Astrocyte (in vitro differentiated cells and primary cell): ENCODE results near the gene KEAP1. TPM values are rescaled to one million over a fixed set of nuclear protein-coding genes. Genes with fewer than 3 reads are reported as not detected.
A peak's percentile ranks its signal among the peaks of the same experiment; 100 is the strongest.

Experiments
- DNase-seq: peaks from one replicate; pipeline ENCODE4 v3.0.0-alpha.2; 2010; ENCODE audit warnings: low read depth
- FAIRE-seq: peaks from 2 replicates; lab custom pipeline; 2011; peaks lifted over from hg19 to GRCh38; lab: Jason Lieb, UNC
- H2AFZ ChIP-seq: 2 replicates; pipeline ENCODE4 v1.6.0; 2012; ENCODE audit warnings: low read depth, low read length, inconsistent platforms
- H3K27ac ChIP-seq: 2 replicates; pipeline ENCODE4 v1.5.1; 2011; ENCODE audit warnings: low read depth, low read length, inconsistent platforms
- H3K27me3 ChIP-seq: 2 replicates; pipeline ENCODE4 v1.6.0; 2011; ENCODE audit warnings: low read length, inconsistent platforms; ENCODE audit not compliant: insufficient read depth
- H3K36me3 ChIP-seq: 2 replicates; pipeline ENCODE4 v1.5.1; 2011; ENCODE audit warnings: low read length, inconsistent platforms; ENCODE audit not compliant: insufficient read depth
- H3K4me1 ChIP-seq: 2 replicates; pipeline ENCODE4 v1.5.1; 2011; ENCODE audit warnings: low read length, inconsistent platforms; ENCODE audit not compliant: insufficient read depth
- H3K4me2 ChIP-seq: 2 replicates; pipeline ENCODE4 v1.6.0; 2012; ENCODE audit warnings: low read length, inconsistent platforms
- H3K4me3 ChIP-seq: 2 replicates; pipeline ENCODE4 v1.5.1; 2011; ENCODE audit warnings: low read depth, mild to moderate bottlenecking, low read length, inconsistent platforms; ENCODE audit not compliant: insufficient read depth
- H3K79me2 ChIP-seq: 2 replicates; pipeline ENCODE4 v1.6.0; 2012; ENCODE audit warnings: mild to moderate bottlenecking, low read length, inconsistent platforms; ENCODE audit not compliant: insufficient read depth
- H3K9ac ChIP-seq: 2 replicates; pipeline ENCODE4 v1.6.0; 2012; ENCODE audit warnings: mild to moderate bottlenecking, low read length, inconsistent platforms
- H3K9me3 ChIP-seq: 2 replicates; pipeline ENCODE4 v1.5.1; 2012; ENCODE audit warnings: low read depth, mild to moderate bottlenecking, low read length, inconsistent platforms; ENCODE audit not compliant: insufficient read depth
- H4K20me1 ChIP-seq: 2 replicates; pipeline ENCODE4 v1.6.0; 2012; ENCODE audit warnings: low read length, inconsistent platforms; ENCODE audit not compliant: insufficient read depth
- H3K27ac Mint-ChIP-seq: one replicate; pipeline ENCODE4 v1.8.0; 2021; ENCODE audit warnings: mild to moderate bottlenecking, mixed read lengths; ENCODE audit not compliant: unreplicated experiment
- H3K27me3 Mint-ChIP-seq: one replicate; pipeline ENCODE4 v1.8.0; 2021; ENCODE audit warnings: low read depth, mixed read lengths; ENCODE audit not compliant: unreplicated experiment
- H3K36me3 Mint-ChIP-seq: one replicate; pipeline ENCODE4 v1.8.0; 2021; ENCODE audit warnings: low read depth, mixed read lengths; ENCODE audit not compliant: unreplicated experiment
- H3K4me1 Mint-ChIP-seq: one replicate; pipeline ENCODE4 v1.8.0; 2021; ENCODE audit warnings: low read depth, mixed read lengths; ENCODE audit not compliant: unreplicated experiment
- H3K4me3 Mint-ChIP-seq: one replicate; pipeline ENCODE4 v1.8.0; 2021; ENCODE audit warnings: mild to moderate bottlenecking, moderate library complexity, mixed read lengths; ENCODE audit not compliant: unreplicated experiment
- H3K9me3 Mint-ChIP-seq: one replicate; pipeline ENCODE4 v1.8.0; 2021; ENCODE audit warnings: mild to moderate bottlenecking, mixed read lengths; ENCODE audit not compliant: unreplicated experiment
- EZH2 ChIP-seq: IDR thresholded peaks from 2 replicates; pipeline ENCODE4 v1.6.1; 2012; ENCODE audit warnings: mild to moderate bottlenecking, low read length, inconsistent platforms; ENCODE audit not compliant: insufficient read depth
- total RNA-seq: library from RNA; stranded (reverse); gene quantifications from 2 replicates; pipeline ENCODE4 v1.2.1, GENCODE V29; 2021
- TF ChIP-seq, protein P1 (sequence below): IDR thresholded peaks from 2 replicates; pipeline ENCODE4 v1.5.1; 2011; ENCODE audit warnings: low read depth, mild to moderate bottlenecking, inconsistent platforms, low read length, moderate library complexity; ENCODE audit not compliant: insufficient read depth

KEAP1 gene
- total RNA-seq, 1 donor from 2014 or later, result 43.6 TPM

DNA sequence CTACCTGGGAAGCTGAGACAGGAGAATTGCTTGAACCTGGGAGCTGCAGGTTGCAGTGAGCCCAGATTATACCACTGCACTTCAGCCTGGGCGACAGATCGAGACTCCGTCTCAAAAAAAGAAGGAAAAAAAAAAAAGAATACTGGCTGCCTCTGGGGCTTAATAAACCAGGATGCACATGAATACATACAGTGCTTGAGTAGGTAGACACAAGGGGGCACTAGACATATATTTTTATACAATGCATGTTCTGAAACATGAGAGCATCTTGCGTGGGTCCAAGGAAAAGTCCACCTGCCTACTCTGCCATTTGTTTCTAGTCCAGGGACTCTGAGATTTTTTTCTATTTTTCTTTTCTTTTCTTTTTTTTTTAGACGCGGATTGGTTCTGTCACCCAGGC is 31.2 kb downstream of the KEAP1 start:
- Mint-ChIP-seq H3K9me3 (no peaks in the 10 kb centered on the region), H3K4me3 (no peak overlapping the region), H3K27ac (no peak overlapping the region), H3K36me3 (no peaks in the 10 kb centered on the region), H3K27me3 (peaks cover 14% of the 10 kb centered on the region), H3K4me1 (no peaks in the 10 kb centered on the region)
- peak; percentile 25 for DNase-seq
- H4K20me1 ChIP-seq, result no peaks in the 10 kb centered on the region
- no peak overlapping the region for H3K27ac ChIP-seq
- H2AFZ ChIP-seq, result no peak overlapping the region
- no peak overlapping the region for H3K9ac ChIP-seq
- H3K27me3 ChIP-seq, result no peaks in the 10 kb centered on the region
- no peaks in the 10 kb centered on the region for H3K4me1 ChIP-seq
- H3K36me3 ChIP-seq, result no peaks in the 10 kb centered on the region
- no peak overlapping the region for H3K4me2 ChIP-seq
- TF ChIP-seq, protein P1, sequence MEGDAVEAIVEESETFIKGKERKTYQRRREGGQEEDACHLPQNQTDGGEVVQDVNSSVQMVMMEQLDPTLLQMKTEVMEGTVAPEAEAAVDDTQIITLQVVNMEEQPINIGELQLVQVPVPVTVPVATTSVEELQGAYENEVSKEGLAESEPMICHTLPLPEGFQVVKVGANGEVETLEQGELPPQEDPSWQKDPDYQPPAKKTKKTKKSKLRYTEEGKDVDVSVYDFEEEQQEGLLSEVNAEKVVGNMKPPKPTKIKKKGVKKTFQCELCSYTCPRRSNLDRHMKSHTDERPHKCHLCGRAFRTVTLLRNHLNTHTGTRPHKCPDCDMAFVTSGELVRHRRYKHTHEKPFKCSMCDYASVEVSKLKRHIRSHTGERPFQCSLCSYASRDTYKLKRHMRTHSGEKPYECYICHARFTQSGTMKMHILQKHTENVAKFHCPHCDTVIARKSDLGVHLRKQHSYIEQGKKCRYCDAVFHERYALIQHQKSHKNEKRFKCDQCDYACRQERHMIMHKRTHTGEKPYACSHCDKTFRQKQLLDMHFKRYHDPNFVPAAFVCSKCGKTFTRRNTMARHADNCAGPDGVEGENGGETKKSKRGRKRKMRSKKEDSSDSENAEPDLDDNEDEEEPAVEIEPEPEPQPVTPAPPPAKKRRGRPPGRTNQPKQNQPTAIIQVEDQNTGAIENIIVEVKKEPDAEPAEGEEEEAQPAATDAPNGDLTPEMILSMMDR, result peak; percentile 45
- no peak for TF ChIP-seq EZH2
- no peak overlapping the region for H3K4me3 ChIP-seq
- no peaks in the 10 kb centered on the region for H3K79me2 ChIP-seq
- no peak for FAIRE-seq
- H3K9me3 ChIP-seq, result no peaks in the 10 kb centered on the region

DNA sequence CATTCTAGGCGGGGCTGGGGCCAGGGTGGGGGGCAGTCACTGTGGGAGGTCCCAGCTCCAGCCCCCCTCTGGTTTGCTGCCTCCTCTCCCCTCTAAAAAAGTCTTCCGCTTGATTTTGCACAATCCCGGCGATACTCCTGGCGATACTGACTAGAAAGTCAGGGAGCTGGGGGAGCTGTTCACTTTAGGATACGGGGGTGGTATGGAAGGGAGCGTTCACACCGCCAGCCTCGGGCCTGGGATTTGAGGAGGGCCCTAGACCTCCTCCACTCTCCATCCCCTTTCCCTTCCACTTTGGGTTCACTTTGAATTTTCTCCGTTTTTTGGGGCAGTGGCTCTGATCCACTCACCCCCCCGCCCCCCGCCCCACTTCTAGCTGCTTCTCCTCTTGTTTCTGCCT is 35.0 kb downstream of the KEAP1 start:
- Histone ChIP-seq H3K36me3 (no peaks in the 10 kb centered on the region), H2AFZ (no peak overlapping the region), H3K4me1 (no peaks in the 10 kb centered on the region), H3K27ac (no peak overlapping the region), H3K9me3 (no peaks in the 10 kb centered on the region), H3K4me3 (no peak overlapping the region), H4K20me1 (no peaks in the 10 kb centered on the region), H3K79me2 (no peaks in the 10 kb centered on the region), H3K27me3 (no peaks in the 10 kb centered on the region), H3K4me2 (no peak overlapping the region), H3K9ac (no peak overlapping the region)
- Mint-ChIP-seq H3K9me3 (no peaks in the 10 kb centered on the region), H3K27ac (no peak overlapping the region), H3K4me3 (no peak overlapping the region), H3K4me1 (no peaks in the 10 kb centered on the region), H3K27me3 (peaks cover 8% of the 10 kb centered on the region), H3K36me3 (peaks cover 2% of the 10 kb centered on the region)
- FAIRE-seq, result no peak
- TF ChIP-seq, protein P1, result no peak
- DNase-seq, result no peak

DNA sequence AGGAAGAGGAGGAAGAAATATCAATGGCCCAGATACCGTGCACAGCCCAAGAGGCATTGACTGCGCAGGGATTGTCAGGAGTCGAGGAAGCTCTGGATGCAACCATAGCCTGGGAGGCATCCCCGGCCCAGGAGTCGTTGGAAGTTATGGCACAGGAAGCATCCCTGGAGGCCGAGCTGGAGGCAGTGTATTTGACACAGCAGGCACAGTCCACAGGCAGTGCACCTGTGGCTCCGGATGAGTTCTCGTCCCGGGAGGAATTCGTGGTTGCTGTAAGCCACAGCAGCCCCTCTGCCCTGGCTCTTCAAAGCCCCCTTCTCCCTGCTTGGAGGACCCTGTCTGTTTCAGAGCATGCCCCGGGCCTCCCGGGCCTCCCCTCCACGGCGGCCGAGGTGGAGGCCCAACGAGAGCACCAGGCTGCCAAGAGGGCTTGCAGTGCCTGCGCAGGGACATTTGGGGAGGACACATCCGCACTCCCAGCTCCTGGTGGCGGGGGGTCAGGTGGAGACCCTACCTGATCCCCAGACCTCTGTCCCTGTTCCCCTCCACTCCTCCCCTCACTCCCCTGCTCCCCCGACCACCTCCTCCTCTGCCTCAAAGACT is 36.0 kb downstream of the KEAP1 start:
- Mint-ChIP-seq H3K9me3 (no peaks in the 10 kb centered on the region), H3K27ac (no peak overlapping the region), H3K36me3 (peaks cover 4% of the 10 kb centered on the region), H3K4me1 (no peaks in the 10 kb centered on the region), H3K27me3 (peaks cover 11% of the 10 kb centered on the region), H3K4me3 (no peak overlapping the region)
- Histone ChIP-seq H4K20me1 (no peaks in the 10 kb centered on the region), H3K9ac (no peak overlapping the region), H3K27ac (no peak overlapping the region), H3K4me1 (no peaks in the 10 kb centered on the region), H3K27me3 (no peaks in the 10 kb centered on the region), H3K36me3 (no peaks in the 10 kb centered on the region), H3K4me3 (no peak overlapping the region), H3K4me2 (no peak overlapping the region), H3K79me2 (no peaks in the 10 kb centered on the region), H3K9me3 (no peaks in the 10 kb centered on the region), H2AFZ (no peak overlapping the region)
- FAIRE-seq, result no peak
- DNase-seq, result no peak
- no peak for TF ChIP-seq EZH2
- TF ChIP-seq, protein P1, result no peak
